HEK293 (cell line): ENCODE results near the gene CMIP.

ENCODE experiments used
- GLI4 ChIP-seq: fragments of 450-650 bp; formaldehyde crosslinking; IDR thresholded peaks from 2 replicates; pipeline ENCODE4 v1.5.1; 2016; ENCODE audit warnings: missing biosample characterization, missing genetic modification characterization
- PRDM1 ChIP-seq: fragments of 450-650 bp; formaldehyde crosslinking; IDR thresholded peaks from 2 replicates; pipeline ENCODE4; 2016; ENCODE audit warnings: missing biosample characterization, missing genetic modification characterization
- ZBTB48 ChIP-seq: fragments of 450-650 bp; formaldehyde crosslinking; IDR thresholded peaks from 2 replicates; pipeline ENCODE4 v1.5.1; 2016; ENCODE audit warnings: missing biosample characterization, missing genetic modification characterization
- ZNF157 ChIP-seq: fragments of 450-650 bp; formaldehyde crosslinking; IDR thresholded peaks from 2 replicates; pipeline ENCODE4 v1.5.1; 2016; ENCODE audit warnings: missing biosample characterization, missing genetic modification characterization
- ZNF37A ChIP-seq: fragments of 450-650 bp; IDR thresholded peaks from 2 replicates; pipeline ENCODE4 v1.5.1; 2018; ENCODE audit warnings: missing biosample characterization, missing genetic modification characterization
- ZNF510 ChIP-seq: fragments of 450-650 bp; formaldehyde crosslinking; IDR thresholded peaks from 2 replicates; pipeline ENCODE4 v1.5.1; 2018; ENCODE audit warnings: mild to moderate bottlenecking, missing genetic modification characterization, missing biosample characterization; ENCODE audit not compliant: insufficient replicate concordance
- ZNF555 ChIP-seq: fragments of 450-650 bp; formaldehyde crosslinking; conservative IDR thresholded peaks from 2 replicates; pipeline ENCODE4 v1.5.1; 2017; ENCODE audit warnings: missing biosample characterization, mild to moderate bottlenecking, missing genetic modification characterization, inconsistent platforms
- ZNF76 ChIP-seq: fragments of 450-650 bp; formaldehyde crosslinking; IDR thresholded peaks from 2 replicates; pipeline ENCODE4; 2016; ENCODE audit warnings: low read depth, missing biosample characterization, missing genetic modification characterization, borderline replicate concordance
- ZSCAN30 ChIP-seq: fragments of 450-650 bp; IDR thresholded peaks from 2 replicates; pipeline ENCODE4 v1.5.1; 2018; ENCODE audit warnings: missing biosample characterization, mild to moderate bottlenecking, missing genetic modification characterization, moderate library complexity
- TF ChIP-seq, protein P1 (sequence below): fragments of 450-650 bp; formaldehyde crosslinking; IDR thresholded peaks from 2 replicates; pipeline ENCODE4 v1.5.1; 2016; ENCODE audit warnings: missing biosample characterization, missing genetic modification characterization
- TF ChIP-seq, protein P2 (sequence below): IDR thresholded peaks from 2 replicates; pipeline ENCODE4 v1.6.1; 2011; ENCODE audit warnings: mild to moderate bottlenecking, low read depth, low read length, borderline replicate concordance
- TF ChIP-seq, protein P3 (sequence below): fragments of 450-650 bp; formaldehyde crosslinking; IDR thresholded peaks from 2 replicates; pipeline ENCODE4 v1.5.1; 2017; ENCODE audit warnings: missing biosample characterization, missing genetic modification characterization
- TF ChIP-seq, protein P4 (sequence below): fragments of 450-650 bp; formaldehyde crosslinking; IDR thresholded peaks from 2 replicates; pipeline ENCODE4 v1.5.1; 2016; ENCODE audit warnings: missing biosample characterization, missing genetic modification characterization
- TF ChIP-seq, protein P5 (sequence below): fragments of 450-650 bp; formaldehyde crosslinking; IDR thresholded peaks from 2 replicates; pipeline ENCODE4 v1.5.1; 2016; ENCODE audit warnings: missing biosample characterization, missing genetic modification characterization, low read depth

DNA sequence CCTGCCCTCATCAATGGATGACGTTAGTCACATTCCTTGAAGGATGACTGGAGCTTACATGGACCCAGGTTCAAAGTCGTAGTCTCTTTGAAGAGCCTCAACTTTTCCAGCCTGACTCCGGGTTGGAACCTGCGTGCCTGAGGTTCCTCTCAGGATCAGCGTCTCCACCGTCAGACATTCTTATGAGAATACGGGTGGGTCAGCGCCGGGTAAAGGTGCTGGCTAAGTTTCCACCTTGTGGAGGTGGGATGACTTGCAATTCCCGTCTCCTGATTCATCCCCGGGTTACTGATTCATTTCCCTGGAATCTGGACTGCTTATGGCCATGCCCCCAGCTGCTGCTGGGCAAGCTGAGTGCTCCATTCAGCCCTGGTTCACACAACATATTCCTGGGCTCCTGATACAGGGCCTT is 38.9 kb upstream of the CMIP start:
- TF ChIP-seq, protein P1, sequence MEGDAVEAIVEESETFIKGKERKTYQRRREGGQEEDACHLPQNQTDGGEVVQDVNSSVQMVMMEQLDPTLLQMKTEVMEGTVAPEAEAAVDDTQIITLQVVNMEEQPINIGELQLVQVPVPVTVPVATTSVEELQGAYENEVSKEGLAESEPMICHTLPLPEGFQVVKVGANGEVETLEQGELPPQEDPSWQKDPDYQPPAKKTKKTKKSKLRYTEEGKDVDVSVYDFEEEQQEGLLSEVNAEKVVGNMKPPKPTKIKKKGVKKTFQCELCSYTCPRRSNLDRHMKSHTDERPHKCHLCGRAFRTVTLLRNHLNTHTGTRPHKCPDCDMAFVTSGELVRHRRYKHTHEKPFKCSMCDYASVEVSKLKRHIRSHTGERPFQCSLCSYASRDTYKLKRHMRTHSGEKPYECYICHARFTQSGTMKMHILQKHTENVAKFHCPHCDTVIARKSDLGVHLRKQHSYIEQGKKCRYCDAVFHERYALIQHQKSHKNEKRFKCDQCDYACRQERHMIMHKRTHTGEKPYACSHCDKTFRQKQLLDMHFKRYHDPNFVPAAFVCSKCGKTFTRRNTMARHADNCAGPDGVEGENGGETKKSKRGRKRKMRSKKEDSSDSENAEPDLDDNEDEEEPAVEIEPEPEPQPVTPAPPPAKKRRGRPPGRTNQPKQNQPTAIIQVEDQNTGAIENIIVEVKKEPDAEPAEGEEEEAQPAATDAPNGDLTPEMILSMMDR (tag by site-specific recombination) = no peak
- TF ChIP-seq GLI4 (tag by site-specific recombination) (no peak), ZNF157 (no peak), ZSCAN30 (tag by site-specific recombination) (no peak), ZNF510 (tag by site-specific recombination) (no peak), PRDM1 (tag by site-specific recombination) (no peak), ZBTB48 (no peak), ZNF37A (tag by site-specific recombination) (no peak), ZNF76 (tag by site-specific recombination) (no peak), ZNF555 (tag by site-specific recombination) (no peak)
- TF ChIP-seq, protein P2, sequence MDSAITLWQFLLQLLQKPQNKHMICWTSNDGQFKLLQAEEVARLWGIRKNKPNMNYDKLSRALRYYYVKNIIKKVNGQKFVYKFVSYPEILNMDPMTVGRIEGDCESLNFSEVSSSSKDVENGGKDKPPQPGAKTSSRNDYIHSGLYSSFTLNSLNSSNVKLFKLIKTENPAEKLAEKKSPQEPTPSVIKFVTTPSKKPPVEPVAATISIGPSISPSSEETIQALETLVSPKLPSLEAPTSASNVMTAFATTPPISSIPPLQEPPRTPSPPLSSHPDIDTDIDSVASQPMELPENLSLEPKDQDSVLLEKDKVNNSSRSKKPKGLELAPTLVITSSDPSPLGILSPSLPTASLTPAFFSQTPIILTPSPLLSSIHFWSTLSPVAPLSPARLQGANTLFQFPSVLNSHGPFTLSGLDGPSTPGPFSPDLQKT = no peak
- TF ChIP-seq, protein P3, sequence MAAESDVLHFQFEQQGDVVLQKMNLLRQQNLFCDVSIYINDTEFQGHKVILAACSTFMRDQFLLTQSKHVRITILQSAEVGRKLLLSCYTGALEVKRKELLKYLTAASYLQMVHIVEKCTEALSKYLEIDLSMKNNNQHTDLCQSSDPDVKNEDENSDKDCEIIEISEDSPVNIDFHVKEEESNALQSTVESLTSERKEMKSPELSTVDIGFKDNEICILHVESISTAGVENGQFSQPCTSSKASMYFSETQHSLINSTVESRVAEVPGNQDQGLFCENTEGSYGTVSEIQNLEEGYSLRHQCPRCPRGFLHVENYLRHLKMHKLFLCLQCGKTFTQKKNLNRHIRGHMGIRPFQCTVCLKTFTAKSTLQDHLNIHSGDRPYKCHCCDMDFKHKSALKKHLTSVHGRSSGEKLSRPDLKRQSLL (tag by site-specific recombination) = no peak
- TF ChIP-seq, protein P4, sequence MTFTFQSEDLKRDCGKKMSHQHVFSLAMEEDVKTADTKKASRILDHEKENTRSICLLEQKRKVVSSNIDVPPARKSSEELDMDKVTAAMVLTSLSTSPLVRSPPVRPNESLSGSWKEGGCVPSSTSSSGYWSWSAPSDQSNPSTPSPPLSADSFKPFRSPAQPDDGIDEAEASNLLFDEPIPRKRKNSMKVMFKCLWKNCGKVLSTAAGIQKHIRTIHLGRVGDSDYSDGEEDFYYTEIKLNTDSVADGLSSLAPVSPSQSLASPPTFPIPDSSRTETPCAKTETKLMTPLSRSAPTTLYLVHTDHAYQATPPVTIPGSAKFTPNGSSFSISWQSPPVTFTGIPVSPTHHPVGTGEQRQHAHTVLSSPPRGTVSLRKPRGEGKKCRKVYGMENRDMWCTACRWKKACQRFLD (tag by site-specific recombination) = no peak
- TF ChIP-seq, protein P5, sequence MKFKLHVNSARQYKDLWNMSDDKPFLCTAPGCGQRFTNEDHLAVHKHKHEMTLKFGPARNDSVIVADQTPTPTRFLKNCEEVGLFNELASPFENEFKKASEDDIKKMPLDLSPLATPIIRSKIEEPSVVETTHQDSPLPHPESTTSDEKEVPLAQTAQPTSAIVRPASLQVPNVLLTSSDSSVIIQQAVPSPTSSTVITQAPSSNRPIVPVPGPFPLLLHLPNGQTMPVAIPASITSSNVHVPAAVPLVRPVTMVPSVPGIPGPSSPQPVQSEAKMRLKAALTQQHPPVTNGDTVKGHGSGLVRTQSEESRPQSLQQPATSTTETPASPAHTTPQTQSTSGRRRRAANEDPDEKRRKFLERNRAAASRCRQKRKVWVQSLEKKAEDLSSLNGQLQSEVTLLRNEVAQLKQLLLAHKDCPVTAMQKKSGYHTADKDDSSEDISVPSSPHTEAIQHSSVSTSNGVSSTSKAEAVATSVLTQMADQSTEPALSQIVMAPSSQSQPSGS (tag by site-specific recombination) = no peak
